Trophoblast cell (in vitro differentiated cells and primary cell): ENCODE results near the gene MPPED1.

Experiments
- DNase-seq, 2 donors: peaks; one replicate each; pipeline ENCODE4 v3.0.0-alpha.2; 2016
- H2AFZ ChIP-seq: 2 replicates; pipeline ENCODE4 v1.6.1; 2013; ENCODE audit warnings: low read length, moderate library complexity, mild to moderate bottlenecking; ENCODE audit not compliant: insufficient read depth, poor library complexity
- H2AK5ac ChIP-seq: 2 replicates; pipeline ENCODE4 v1.6.1; 2013; ENCODE audit warnings: mild to moderate bottlenecking, low read length
- H2BK120ac ChIP-seq: 2 replicates; pipeline ENCODE4 v1.6.1; 2013; ENCODE audit warnings: low read length, mild to moderate bottlenecking, moderate library complexity; ENCODE audit not compliant: insufficient read depth, poor library complexity
- H2BK12ac ChIP-seq: 2 replicates; pipeline ENCODE4 v1.6.1; 2013; ENCODE audit warnings: mild to moderate bottlenecking, low read length, moderate library complexity
- H2BK5ac ChIP-seq: 2 replicates; pipeline ENCODE4 v1.6.1; 2013; ENCODE audit warnings: low read length, low read depth, moderate library complexity, mild to moderate bottlenecking; ENCODE audit not compliant: poor library complexity
- H3K14ac ChIP-seq: 2 replicates; pipeline ENCODE4 v1.6.1; 2013; ENCODE audit warnings: mild to moderate bottlenecking, low read length
- H3K18ac ChIP-seq: 2 replicates; pipeline ENCODE4 v1.6.1; 2013; ENCODE audit warnings: mild to moderate bottlenecking, low read length
- H3K23ac ChIP-seq: 2 replicates; pipeline ENCODE4 v1.6.1; 2013; ENCODE audit warnings: low read length
- H3K27ac ChIP-seq: 2 replicates; pipeline ENCODE4 v1.5.1; 2013; ENCODE audit warnings: low read depth, mild to moderate bottlenecking, inconsistent platforms, low read length, moderate library complexity
- H3K27me3 ChIP-seq: 2 replicates; pipeline ENCODE4 v1.6.1; 2013; ENCODE audit warnings: inconsistent platforms, mild to moderate bottlenecking, low read length, moderate library complexity; ENCODE audit not compliant: insufficient read depth
- H3K36me3 ChIP-seq, 2 experiments: 1 replicate in 1 of 2; 2 replicates in 1 of 2; pipeline ENCODE4 v1.6.1; 2013; ENCODE audit warnings: low read length in 2 of 2, mild to moderate bottlenecking in 2 of 2, moderate library complexity in 1 of 2; ENCODE audit not compliant: insufficient read depth in 2 of 2, control insufficient read depth in 1 of 2
- H3K4ac ChIP-seq: 2 replicates; pipeline ENCODE4 v1.6.1; 2013; ENCODE audit warnings: low read depth, mild to moderate bottlenecking, low read length, moderate library complexity
- H3K4me1 ChIP-seq, 2 experiments: 1 replicate in 1 of 2; 2 replicates in 1 of 2; pipeline ENCODE4 v1.6.1; 2013; ENCODE audit warnings: low read length in 2 of 2, mild to moderate bottlenecking in 2 of 2, moderate library complexity in 1 of 2; ENCODE audit not compliant: insufficient read depth in 2 of 2, control insufficient read depth in 1 of 2
- H3K4me2 ChIP-seq: 2 replicates; pipeline ENCODE4 v1.6.1; 2013; ENCODE audit warnings: inconsistent platforms, mild to moderate bottlenecking, low read length, moderate library complexity
- H3K4me3 ChIP-seq: 2 replicates; pipeline ENCODE4 v1.5.1; 2013; ENCODE audit warnings: mild to moderate bottlenecking, low read depth, low read length, inconsistent platforms
- H3K79me1 ChIP-seq: one replicate; pipeline ENCODE4 v1.6.1; 2013; ENCODE audit warnings: low read length
- H3K79me2 ChIP-seq: 2 replicates; pipeline ENCODE4 v1.6.1; 2013; ENCODE audit warnings: low read length, mild to moderate bottlenecking; ENCODE audit not compliant: control insufficient read depth, insufficient read depth, poor library complexity
- H3K9ac ChIP-seq: 2 replicates; pipeline ENCODE4 v1.6.1; 2013; ENCODE audit warnings: mild to moderate bottlenecking, low read length
- H3K9me3 ChIP-seq: 2 replicates; pipeline ENCODE4 v1.6.1; 2013; ENCODE audit warnings: low read depth, mild to moderate bottlenecking, control low read depth, inconsistent platforms, low read length; ENCODE audit not compliant: insufficient read depth
- H4K12ac ChIP-seq: 2 replicates; pipeline ENCODE4 v1.6.1; 2013; ENCODE audit warnings: low read depth, mild to moderate bottlenecking, low read length, moderate library complexity
- H4K8ac ChIP-seq: 2 replicates; pipeline ENCODE4 v1.6.1; 2013; ENCODE audit warnings: low read depth, mild to moderate bottlenecking, low read length, moderate library complexity
- H4K91ac ChIP-seq: one replicate; pipeline ENCODE4 v1.6.1; 2013; ENCODE audit warnings: low read depth, mild to moderate bottlenecking, low read length, moderate library complexity
- WGBS: extraction: QIAGEN DNeasy Blood & Tissue Kit; methylation state at CpG from one replicate; pipeline ENCODE4 v1.1.7; 2013; ENCODE audit warnings: missing lambda C conversion rate; ENCODE audit not compliant: insufficient read length, insufficient coverage; ENCODE audit errors: extremely low coverage; 5-methylcytosine and 5-hydroxymethylcytosine counted together

Gene MPPED1

DNA sequence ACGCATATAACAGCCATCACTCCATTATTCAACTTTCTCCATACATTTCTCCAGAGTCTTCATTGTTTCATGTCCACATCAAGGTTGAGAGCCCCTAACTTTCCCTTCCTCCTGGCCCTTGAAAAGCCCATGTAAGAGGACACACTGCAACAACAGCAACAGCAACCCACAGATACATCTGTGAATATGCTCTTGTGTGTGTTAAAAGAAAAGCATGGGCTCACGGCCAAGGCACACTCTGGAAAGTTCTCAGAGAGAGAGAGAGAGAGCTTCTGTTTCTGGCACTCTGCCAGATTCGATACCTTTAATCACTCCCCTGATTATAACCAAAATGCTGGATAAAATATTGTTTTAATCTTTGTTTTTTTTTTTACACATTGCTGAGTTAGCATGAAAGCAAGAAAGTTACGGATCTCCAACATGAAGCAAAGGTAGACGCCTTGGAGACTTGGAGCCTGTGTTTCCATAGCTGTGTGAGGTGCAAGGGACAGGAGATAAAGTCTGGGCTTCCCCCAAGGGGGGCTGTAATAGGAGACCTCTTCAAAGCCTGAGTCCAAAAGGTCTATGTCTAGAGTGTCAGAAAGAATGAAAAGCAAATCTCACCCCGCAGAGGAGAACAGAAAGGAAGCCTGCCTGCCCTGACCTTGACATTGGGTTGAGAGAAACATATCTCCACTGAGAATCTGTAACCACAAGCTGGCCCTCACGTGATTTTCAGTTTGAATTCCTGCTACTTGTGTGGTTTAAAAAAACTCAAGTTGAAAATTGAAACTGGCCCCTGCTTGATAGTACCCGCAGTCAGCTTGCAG, 33.7 kb upstream of the MPPED1 start:
- no peaks in the 10 kb centered on the region for H3K79me1 ChIP-seq
- WGBS = no CpG with 5 or more reads among the region's 8 CpGs
- no peaks in the 10 kb centered on the region for H3K9me3 ChIP-seq
- H3K23ac ChIP-seq = no peak overlapping the region
- no peaks in the 10 kb centered on the region for H3K4me1 ChIP-seq
- DNase-seq = peak in 1 of 2 donors; percentile 15
- no peak overlapping the region for H2AFZ ChIP-seq
- H4K12ac ChIP-seq = no peak overlapping the region
- H2BK120ac ChIP-seq = no peak overlapping the region
- H3K36me3 ChIP-seq = no peaks in the 10 kb centered on the region
- no peaks in the 10 kb centered on the region for H3K27me3 ChIP-seq
- no peak overlapping the region for H2BK5ac ChIP-seq
- no peak overlapping the region for H2BK12ac ChIP-seq
- H3K18ac ChIP-seq = no peak overlapping the region
- no peak overlapping the region for H3K4ac ChIP-seq
- H3K4me3 ChIP-seq = no peak overlapping the region
- H3K4me2 ChIP-seq = no peak overlapping the region
- H2AK5ac ChIP-seq = no peak overlapping the region
- no peak overlapping the region for H3K27ac ChIP-seq
- H3K9ac ChIP-seq = no peak overlapping the region
- H3K14ac ChIP-seq = no peak overlapping the region
- H4K91ac ChIP-seq = no peak overlapping the region
- H4K8ac ChIP-seq = no peak overlapping the region
- no peaks in the 10 kb centered on the region for H3K79me2 ChIP-seq

GRCh38 chr22:43381693-43382092, 30.1 kb upstream of the MPPED1 start:
- WGBS = no CpG with 5 or more reads among the region's 6 CpGs
- Histone ChIP-seq H4K91ac (no peak overlapping the region), H3K9me3 (no peaks in the 10 kb centered on the region), H3K36me3 (no peaks in the 10 kb centered on the region), H3K14ac (no peak overlapping the region), H3K23ac (no peak overlapping the region), H3K79me1 (no peaks in the 10 kb centered on the region), H3K79me2 (no peaks in the 10 kb centered on the region), H3K4me2 (no peak overlapping the region), H4K12ac (no peak overlapping the region), H3K27ac (no peak overlapping the region), H3K4ac (no peak overlapping the region), H2AK5ac (no peak overlapping the region), H2BK120ac (no peak overlapping the region), H3K4me1 (no peaks in the 10 kb centered on the region), H3K9ac (no peak overlapping the region), H3K18ac (no peak overlapping the region), H2BK5ac (no peak overlapping the region), H2AFZ (no peak overlapping the region), H4K8ac (no peak overlapping the region), H2BK12ac (no peak overlapping the region), H3K4me3 (no peak overlapping the region), H3K27me3 (no peaks in the 10 kb centered on the region)
- no peak for DNase-seq

DNA sequence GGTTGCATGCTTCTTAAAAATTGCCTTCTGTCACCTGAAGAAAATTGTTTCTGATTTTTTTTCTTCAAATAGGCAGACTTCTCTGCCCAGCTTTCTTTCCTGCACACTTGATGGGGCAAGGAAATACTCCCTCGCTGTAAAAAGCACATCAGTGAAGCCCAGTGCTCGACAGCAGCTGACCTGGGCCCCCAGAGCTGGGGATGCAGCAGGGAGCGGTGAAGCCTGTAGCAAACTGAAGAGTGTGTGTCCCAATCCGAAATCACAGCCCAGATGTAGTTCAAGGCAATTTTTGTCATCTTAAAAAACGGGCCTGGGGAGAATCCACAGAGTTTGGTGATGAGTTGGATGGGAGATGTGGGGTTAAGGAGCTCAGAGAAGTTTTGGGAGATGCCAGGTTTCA, 27.0 kb upstream of the MPPED1 start:
- peaks cover 1% of the 10 kb centered on the region for H3K9me3 ChIP-seq
- H3K23ac ChIP-seq = no peak overlapping the region
- H3K9ac ChIP-seq = no peak overlapping the region
- no peak overlapping the region for H4K8ac ChIP-seq
- no peak overlapping the region for H2AK5ac ChIP-seq
- no peaks in the 10 kb centered on the region for H3K79me1 ChIP-seq
- no peak overlapping the region for H3K4me3 ChIP-seq
- WGBS = no CpG with 5 or more reads among the region's 5 CpGs
- no peak overlapping the region for H3K4ac ChIP-seq
- H4K12ac ChIP-seq = no peak overlapping the region
- no peaks in the 10 kb centered on the region for H3K36me3 ChIP-seq
- no peak overlapping the region for H2AFZ ChIP-seq
- H3K4me2 ChIP-seq = no peak overlapping the region
- no peak overlapping the region for H3K18ac ChIP-seq
- H2BK120ac ChIP-seq = no peak overlapping the region
- H3K79me2 ChIP-seq = no peaks in the 10 kb centered on the region
- DNase-seq = no peak
- no peak overlapping the region for H3K27ac ChIP-seq
- no peaks in the 10 kb centered on the region for H3K4me1 ChIP-seq
- H3K14ac ChIP-seq = no peak overlapping the region
- no peak overlapping the region for H2BK5ac ChIP-seq
- no peak overlapping the region for H2BK12ac ChIP-seq
- H4K91ac ChIP-seq = no peak overlapping the region
- H3K27me3 ChIP-seq = peaks cover 3% of the 10 kb centered on the region

DNA sequence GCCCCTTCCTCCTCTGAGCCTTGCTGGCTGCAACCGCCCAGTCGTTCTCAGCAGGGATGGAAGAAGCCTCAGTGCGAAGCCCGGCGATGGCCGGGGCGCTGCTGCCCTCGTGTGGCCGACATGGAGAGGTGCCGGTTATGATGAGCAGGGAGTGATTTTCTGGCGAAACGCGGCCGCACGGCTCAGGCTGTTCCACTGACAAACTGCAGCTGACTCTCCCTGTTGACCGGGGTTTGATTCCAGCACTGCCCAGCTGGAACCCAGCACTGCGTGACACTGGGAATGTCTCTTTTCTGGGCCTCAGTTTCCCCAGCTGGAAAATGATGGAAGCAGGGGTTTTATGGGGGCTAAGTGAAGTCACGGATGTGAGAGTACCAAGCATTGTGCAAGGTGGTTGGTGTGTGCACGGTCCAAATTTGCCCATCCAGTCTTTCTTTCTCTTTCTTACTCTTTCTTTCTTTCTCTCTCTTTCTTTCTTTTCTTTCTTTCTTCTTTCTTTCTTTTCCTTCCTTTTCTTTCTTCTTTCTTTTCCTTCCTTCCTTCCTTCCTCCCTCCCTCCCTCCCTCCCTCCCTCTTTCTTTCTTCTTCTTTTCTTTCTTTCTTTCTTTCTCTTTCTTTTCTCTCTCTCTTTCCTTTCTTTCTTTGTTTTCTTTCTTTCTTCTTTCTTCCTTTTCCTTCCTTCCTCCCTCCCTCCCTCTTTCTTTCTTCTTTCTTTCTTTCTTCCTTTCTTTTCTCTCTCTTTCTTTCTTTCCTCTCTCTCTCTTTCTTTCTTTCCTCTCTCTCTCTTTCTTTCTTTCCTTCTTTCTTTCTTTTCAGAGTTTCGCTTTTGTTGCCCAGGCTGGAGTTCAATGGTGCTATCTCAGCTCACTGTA, 25.8 kb upstream of the MPPED1 start:
- Histone ChIP-seq H3K4ac (no peak overlapping the region), H3K14ac (no peak overlapping the region), H2BK12ac (no peak overlapping the region), H3K4me1 (no peaks in the 10 kb centered on the region), H4K8ac (no peak overlapping the region), H2AK5ac (no peak overlapping the region), H3K9ac (no peak overlapping the region), H3K27ac (no peak overlapping the region), H3K79me2 (no peaks in the 10 kb centered on the region), H3K23ac (no peak overlapping the region), H2BK120ac (no peak overlapping the region), H2BK5ac (no peak overlapping the region), H2AFZ (peak overlapping the region; percentile 35), H3K36me3 (no peaks in the 10 kb centered on the region), H3K4me3 (no peak overlapping the region), H4K12ac (no peak overlapping the region), H3K27me3 (peaks cover 3% of the 10 kb centered on the region), H3K9me3 (peaks cover 5% of the 10 kb centered on the region), H3K4me2 (no peak overlapping the region), H3K79me1 (no peaks in the 10 kb centered on the region), H3K18ac (no peak overlapping the region), H4K91ac (no peak overlapping the region)
- peak; percentile 70 to 84 for DNase-seq
- no CpG with 5 or more reads among the region's 20 CpGs for WGBS
